ENCODE measurements around the gene AFF3.
"Not testable (repeated sequence)": the region's sequence is repeated elsewhere in the genome, so short reads cannot be mapped to it uniquely, and the experiment has no call there.

Gene AFF3

GRCh38 chr2:100178085-100178788 lies 35.8 kb upstream of the AFF3 start:
- no peak overlapping the region for H3K4me3 ChIP-seq (ENCODE audit: low read length)
- H3K27ac ChIP-seq (ENCODE audit: low read depth, low read length): no peak overlapping the region
- no peaks in the 10 kb centered on the region for H3K4me1 ChIP-seq (ENCODE audit: control insufficient read depth, insufficient read depth, low read length)
- no peaks in the 10 kb centered on the region for H3K27me3 ChIP-seq (ENCODE audit: control insufficient read depth, insufficient read depth, low read length)
- no peaks in the 10 kb centered on the region for H3K36me3 ChIP-seq (ENCODE audit: control insufficient read depth, insufficient read depth, low read length)
- H3K9ac ChIP-seq (ENCODE audit: low read length): no peak overlapping the region

GRCh38 chr2:100176925-100177324 lies 34.5 kb upstream of the AFF3 start:
- no peaks in the 10 kb centered on the region for H3K4me1 ChIP-seq (ENCODE audit: control insufficient read depth, insufficient read depth, low read length)
- H3K4me3 ChIP-seq (ENCODE audit: low read length): no peak overlapping the region
- H3K27ac ChIP-seq (ENCODE audit: low read depth, low read length): no peak overlapping the region
- H3K27me3 ChIP-seq (ENCODE audit: control insufficient read depth, insufficient read depth, low read length): no peaks in the 10 kb centered on the region
- no peak overlapping the region for H3K9ac ChIP-seq (ENCODE audit: low read length)
- H3K36me3 ChIP-seq (ENCODE audit: control insufficient read depth, insufficient read depth, low read length): no peaks in the 10 kb centered on the region

- H3K36me3 ChIP-seq (ENCODE audit: control insufficient read depth, insufficient read depth, low read length): no peaks in the 10 kb centered on the region
- H3K9ac ChIP-seq (ENCODE audit: low read length): no peak overlapping the region
- no peaks in the 10 kb centered on the region for H3K4me1 ChIP-seq (ENCODE audit: control insufficient read depth, insufficient read depth, low read length)
- H3K27ac ChIP-seq (ENCODE audit: low read depth, low read length): no peak overlapping the region
- H3K27me3 ChIP-seq (ENCODE audit: control insufficient read depth, insufficient read depth, low read length): no peaks in the 10 kb centered on the region
- H3K4me3 ChIP-seq (ENCODE audit: low read length): no peak overlapping the region
Observed at GRCh38 chr2:100174026-100174431, 31.6 kb upstream of the AFF3 start.

GRCh38 chr2:100166701-100167100 lies 24.3 kb upstream of the AFF3 start:
- Histone ChIP-seq H3K9ac (ENCODE audit: low read length) (no peak overlapping the region), H3K4me3 (ENCODE audit: low read length) (no peak overlapping the region), H3K36me3 (ENCODE audit: control insufficient read depth, insufficient read depth, low read length) (no peaks in the 10 kb centered on the region), H3K27ac (ENCODE audit: low read depth, low read length) (no peak overlapping the region), H3K4me1 (ENCODE audit: control insufficient read depth, insufficient read depth, low read length) (no peaks in the 10 kb centered on the region), H3K27me3 (ENCODE audit: control insufficient read depth, insufficient read depth, low read length) (no peaks in the 10 kb centered on the region)

- no peak overlapping the region for H3K9ac ChIP-seq (ENCODE audit: low read length)
- no peaks in the 10 kb centered on the region for H3K4me1 ChIP-seq (ENCODE audit: control insufficient read depth, insufficient read depth, low read length)
- H3K27me3 ChIP-seq (ENCODE audit: control insufficient read depth, insufficient read depth, low read length): no peaks in the 10 kb centered on the region
- H3K4me3 ChIP-seq (ENCODE audit: low read length): no peak overlapping the region
- no peak overlapping the region for H3K27ac ChIP-seq (ENCODE audit: low read depth, low read length)
- no peaks in the 10 kb centered on the region for H3K36me3 ChIP-seq (ENCODE audit: control insufficient read depth, insufficient read depth, low read length)
Observed at GRCh38 chr2:100163605-100164004, 21.2 kb upstream of the AFF3 start.

- Histone ChIP-seq H3K4me3 (ENCODE audit: low read length) (no peak overlapping the region), H3K4me1 (ENCODE audit: control insufficient read depth, insufficient read depth, low read length) (no peaks in the 10 kb centered on the region), H3K36me3 (ENCODE audit: control insufficient read depth, insufficient read depth, low read length) (no peaks in the 10 kb centered on the region), H3K27ac (ENCODE audit: low read depth, low read length) (no peak overlapping the region), H3K27me3 (ENCODE audit: control insufficient read depth, insufficient read depth, low read length) (no peaks in the 10 kb centered on the region), H3K9ac (ENCODE audit: low read length) (no peak overlapping the region)
Observed at GRCh38 chr2:100161945-100162620, 19.7 kb upstream of the AFF3 start.

- Histone ChIP-seq H3K9ac (ENCODE audit: low read length) (no peak overlapping the region), H3K27ac (ENCODE audit: low read depth, low read length) (no peak overlapping the region), H3K36me3 (ENCODE audit: control insufficient read depth, insufficient read depth, low read length) (no peaks in the 10 kb centered on the region), H3K4me3 (ENCODE audit: low read length) (no peak overlapping the region), H3K27me3 (ENCODE audit: control insufficient read depth, insufficient read depth, low read length) (no peaks in the 10 kb centered on the region), H3K4me1 (ENCODE audit: control insufficient read depth, insufficient read depth, low read length) (no peaks in the 10 kb centered on the region)
Observed at GRCh38 chr2:100160396-100160795, 18.0 kb upstream of the AFF3 start.

- H3K27me3 ChIP-seq (ENCODE audit: control insufficient read depth, insufficient read depth, low read length); H3K36me3 ChIP-seq (ENCODE audit: control insufficient read depth, insufficient read depth, low read length); H3K9ac ChIP-seq (ENCODE audit: low read length); H3K4me3 ChIP-seq (ENCODE audit: low read length); H3K27ac ChIP-seq (ENCODE audit: low read depth, low read length); H3K4me1 ChIP-seq (ENCODE audit: control insufficient read depth, insufficient read depth, low read length): not testable (repeated sequence)
Observed at GRCh38 chr2:100151832-100152231, 9.4 kb upstream of the AFF3 start.

- Histone ChIP-seq H3K9ac (ENCODE audit: low read length) (no peak overlapping the region), H3K27me3 (ENCODE audit: control insufficient read depth, insufficient read depth, low read length) (no peaks in the 10 kb centered on the region), H3K27ac (ENCODE audit: low read depth, low read length) (no peak overlapping the region), H3K4me3 (ENCODE audit: low read length) (no peak overlapping the region), H3K36me3 (ENCODE audit: control insufficient read depth, insufficient read depth, low read length) (no peaks in the 10 kb centered on the region), H3K4me1 (ENCODE audit: control insufficient read depth, insufficient read depth, low read length) (no peaks in the 10 kb centered on the region)
Observed at GRCh38 chr2:100151310-100151709, 8.9 kb upstream of the AFF3 start.

- no peaks in the 10 kb centered on the region for H3K4me1 ChIP-seq (ENCODE audit: control insufficient read depth, insufficient read depth, low read length)
- H3K4me3 ChIP-seq (ENCODE audit: low read length): no peak overlapping the region
- no peak overlapping the region for H3K27ac ChIP-seq (ENCODE audit: low read depth, low read length)
- no peaks in the 10 kb centered on the region for H3K27me3 ChIP-seq (ENCODE audit: control insufficient read depth, insufficient read depth, low read length)
- H3K36me3 ChIP-seq (ENCODE audit: control insufficient read depth, insufficient read depth, low read length): no peaks in the 10 kb centered on the region
- H3K9ac ChIP-seq (ENCODE audit: low read length): no peak overlapping the region
Observed at GRCh38 chr2:100148883-100149282, 6.5 kb upstream of the AFF3 start.

- Histone ChIP-seq H3K4me3 (ENCODE audit: low read length) (no peak overlapping the region), H3K9ac (ENCODE audit: low read length) (no peak overlapping the region), H3K4me1 (ENCODE audit: control insufficient read depth, insufficient read depth, low read length) (no peaks in the 10 kb centered on the region), H3K36me3 (ENCODE audit: control insufficient read depth, insufficient read depth, low read length) (no peaks in the 10 kb centered on the region), H3K27ac (ENCODE audit: low read depth, low read length) (no peak overlapping the region), H3K27me3 (ENCODE audit: control insufficient read depth, insufficient read depth, low read length) (no peaks in the 10 kb centered on the region)
Observed at GRCh38 chr2:100146657-100146960, 4.2 kb upstream of the AFF3 start.

GRCh38 chr2:100145893-100146656 lies 3.7 kb upstream of the AFF3 start:
- H3K27ac ChIP-seq (ENCODE audit: low read depth, low read length): no peak overlapping the region
- no peaks in the 10 kb centered on the region for H3K27me3 ChIP-seq (ENCODE audit: control insufficient read depth, insufficient read depth, low read length)
- H3K36me3 ChIP-seq (ENCODE audit: control insufficient read depth, insufficient read depth, low read length): no peaks in the 10 kb centered on the region
- H3K9ac ChIP-seq (ENCODE audit: low read length): no peak overlapping the region
- no peaks in the 10 kb centered on the region for H3K4me1 ChIP-seq (ENCODE audit: control insufficient read depth, insufficient read depth, low read length)
- no peak overlapping the region for H3K4me3 ChIP-seq (ENCODE audit: low read length)
